Astrocyte of the spinal cord (primary cell): Measurements from ENCODE around the gene SENP8.
A peak's percentile ranks its signal among the peaks of the same experiment; 100 is the strongest.

Source experiments
- DNase-seq: peaks from one replicate; pipeline ENCODE4 v3.0.0; 2011; ENCODE audit warnings: low read depth, low spot score
- H3K4me3 ChIP-seq: 2 replicates; pipeline ENCODE4 v1.5.1; 2011; ENCODE audit warnings: low read depth, mild to moderate bottlenecking, low read length, moderate library complexity
- CTCF ChIP-seq: IDR thresholded peaks from 2 replicates; pipeline ENCODE4 v1.5.1; 2012; ENCODE audit warnings: low read depth, mild to moderate bottlenecking, low read length, inconsistent platforms
- in situ Hi-C: cut with HindIII; loops from 2 replicates; pipeline ENCODE4 v1.10.0; 2017; ENCODE audit warnings: low sequenced_read_pairs

Gene SENP8

GRCh38 chr15:72147418-72147817, 29.2 kb downstream of the SENP8 start:
- no peak overlapping the region for H3K4me3 ChIP-seq
- TF ChIP-seq CTCF = no peak
- DNase-seq = no peak
- in situ Hi-C loops = no loop called here

- in situ Hi-C loops = no loop called here
- no peak for DNase-seq
- no peak overlapping the region for H3K4me3 ChIP-seq
- TF ChIP-seq CTCF = no peak
Observed at GRCh38 chr15:72153269-72154000, 35.2 kb downstream of the SENP8 start.

GRCh38 chr15:72154316-72154715, 36.1 kb downstream of the SENP8 start:
- DNase-seq = no peak
- TF ChIP-seq CTCF = no peak
- in situ Hi-C loops = no loop called here
- H3K4me3 ChIP-seq = no peak overlapping the region

GRCh38 chr15:72155003-72155621, 36.9 kb downstream of the SENP8 start:
- no peak for TF ChIP-seq CTCF
- peak overlapping the region; percentile 50 for H3K4me3 ChIP-seq
- in situ Hi-C loops = no loop called here
- DNase-seq = peak; percentile 13

GRCh38 chr15:72155635-72156616, 37.7 kb downstream of the SENP8 start:
- H3K4me3 ChIP-seq = peak overlapping the region; percentile 50
- in situ Hi-C loops = no loop called here
- TF ChIP-seq CTCF = peak; percentile 92
- DNase-seq = peak; percentile 77

GRCh38 chr15:72156928-72157327, 38.7 kb downstream of the SENP8 start:
- no peak for TF ChIP-seq CTCF
- no peak for DNase-seq
- H3K4me3 ChIP-seq = no peak overlapping the region
- in situ Hi-C loops = no loop called here
